Transverse colon (tissue), 4 donors: Measurements from ENCODE around the gene ZBTB1. TPM values are rescaled to one million over a fixed set of nuclear protein-coding genes. Genes with fewer than 3 reads are reported as not detected.

Source experiments
- DNase-seq: peaks from one replicate; pipeline ENCODE4 v3.0.0-alpha.2; 2019
- H3K27ac ChIP-seq, 4 donors: fragments of 200-600 bp; sonication (generic); 2 replicates each; pipeline ENCODE4 v1.5.1; 2016 to 2018; ENCODE audit warnings: inconsistent platforms in 4 of 4
- H3K27me3 ChIP-seq: fragments of 200-600 bp; sonication (generic); 2 replicates; pipeline ENCODE4 v1.5.1; 2017; ENCODE audit warnings: inconsistent platforms
- H3K36me3 ChIP-seq, 4 donors: fragments of 200-600 bp; sonication (generic); 2 replicates each; pipeline ENCODE4 v1.5.1; 2017 to 2019; ENCODE audit warnings: inconsistent platforms in 4 of 4
- H3K4me1 ChIP-seq, 4 donors: fragments of 200-600 bp; sonication (generic); 2 replicates each; pipeline ENCODE4 v1.5.1; 2017 to 2020; ENCODE audit warnings: inconsistent platforms in 4 of 4
- H3K4me3 ChIP-seq, 4 donors: fragments of 200-600 bp; sonication (generic); 1 replicate in 1 of 4; 2 replicates in 3 of 4; pipeline versions ENCODE4 v1.5.1 to v1.6.1; 2017 to 2019; ENCODE audit warnings: inconsistent platforms in 4 of 4
- H3K9me3 ChIP-seq, 2 donors: fragments of 200-600 bp; sonication (generic); 2 replicates each; pipeline ENCODE4 v1.5.1; 2017 to 2019; ENCODE audit warnings: inconsistent platforms in 2 of 2
- CTCF ChIP-seq, 5 experiments: fragments of 200-600 bp in 3 of 5; fragments of 450-650 bp in 2 of 5; sonication (generic) in 3 of 5; IDR thresholded peaks; 1 replicate in 2 of 5; 2 replicates in 3 of 5; pipeline ENCODE4 v1.5.1; 2016 to 2017; ENCODE audit warnings: antibody characterized with exemption in 5 of 5, inconsistent platforms in 3 of 5, mild to moderate bottlenecking in 2 of 5, moderate library complexity in 1 of 5
- EP300 ChIP-seq: sonication (generic); formaldehyde crosslinking; IDR thresholded peaks from one replicate; pipeline ENCODE4 v1.6.1; 2017; ENCODE audit warnings: antibody characterized with exemption, low read depth
- POLR2A ChIP-seq: fragments of 450-650 bp; IDR thresholded peaks from one replicate; pipeline ENCODE4 v1.6.1; 2016; ENCODE audit warnings: antibody characterized with exemption, mild to moderate bottlenecking, moderate library complexity
- POLR2AphosphoS5 ChIP-seq, 3 donors: sonication (generic); formaldehyde crosslinking; IDR thresholded peaks; one replicate each; pipeline ENCODE4 v1.6.1; 2016; ENCODE audit warnings: antibody characterized with exemption in 3 of 3
- WGBS, 2 donors: methylation state at CpG; one replicate each; pipeline ENCODE4 v1.1.5; 2018; ENCODE audit warnings: low coverage in 1 of 2; 5-methylcytosine and 5-hydroxymethylcytosine counted together
- in situ Hi-C, 4 donors: fragments of 200-750 bp; cut with MboI; loops; one replicate each; pipeline versions ENCODE4 v1.15.0 to v1.15.1; 2017; ENCODE audit warnings: low sequenced_read_pairs in 3 of 4, low pct_ligation_motif_present in 1 of 4, low pct_unique_long_range_greater_than_20kb in 1 of 4
- intact Hi-C: fragments of 100-400 bp; cut with DNase I; formaldehyde crosslinking; loops from one replicate; pipeline ENCODE4 v1.15.1; 2023; ENCODE audit warnings: low total_unique reads
- total RNA-seq, 4 donors: library from RNA; depleted of rRNA; stranded (reverse); fragments of >200 nt; gene quantifications; one replicate each; pipeline ENCODE4 v1.1.0, GENCODE V29; 2016

Gene ZBTB1
- total RNA-seq, 4 donors from 2014 or later: 18.3 to 51.4 (median 34.3) TPM

GRCh38 chr14:64503434-64504309, 898 bp upstream of the ZBTB1 start, which contains the start of gene ZBTB25:
Gene ZBTB25 (minus strand): TSS chr14:64503838. CDS start chr14:64490533, 13,305 bp downstream.
- DNase-seq: peak; percentile 91
- in situ Hi-C loops (no loop called here), intact Hi-C loops (no loop called here)
- WGBS, 2 donors: 2% methylated on average over 47 of the region's 87 CpGs; no CpG with 5 or more reads in 1 of the 2 donors
- Histone ChIP-seq H3K27ac (peak within 1 kb of the TSS; percentile 98 to 100 (median 100)), H3K36me3 (no peaks in the 10 kb centered on the region), H3K4me1 (peaks cover 11 to 67% (median 53%) of the 10 kb centered on the region in 4 donors), H3K9me3 (no peaks in the 10 kb centered on the region), H3K4me3 (peak within 1 kb of the TSS; percentile 71 to 92 (median 74)), H3K27me3 (no peaks in the 10 kb centered on the region)
- peak; percentile 68 to 93 (median 91) for TF ChIP-seq POLR2AphosphoS5 (IDR thresholded peaks at IDR 0.05)
- peak in 1 of 5 experiments; percentile 9 for TF ChIP-seq CTCF (IDR thresholded peaks at IDR 0.05)
- TF ChIP-seq EP300: no peak
- peak; percentile 92 for TF ChIP-seq POLR2A

- H3K4me1 ChIP-seq: peaks cover 11 to 69% (median 50%) of the 10 kb centered on the region in 4 donors
- peak; percentile 92 for DNase-seq
- in situ Hi-C loops (no loop called here), intact Hi-C loops (no loop called here)
- peak overlapping the region; percentile 98 to 100 (median 100) for H3K27ac ChIP-seq
- H3K36me3 ChIP-seq: no peaks in the 10 kb centered on the region
- no peaks in the 10 kb centered on the region for H3K9me3 ChIP-seq
- 0% methylated on average over 16 to 67 of the region's 68 CpGs for WGBS, 2 donors
- no peaks in the 10 kb centered on the region for H3K27me3 ChIP-seq
- peak overlapping the region; percentile 71 to 92 (median 74) for H3K4me3 ChIP-seq
- TF ChIP-seq POLR2AphosphoS5 (IDR thresholded peaks at IDR 0.05) (peak; percentile 6 to 54 (median 14)), POLR2A (no peak)
These were observed 576 bp downstream of the ZBTB1 start for GRCh38 chr14:64504897-64505794.

GRCh38 chr14:64506721-64507120, 2.2 kb downstream of the ZBTB1 start:
- Histone ChIP-seq H3K27ac (peak overlapping the region; percentile 98 to 100 (median 100)), H3K9me3 (no peaks in the 10 kb centered on the region), H3K36me3 (no peaks in the 10 kb centered on the region), H3K4me1 (peaks cover 6 to 70% (median 45%) of the 10 kb centered on the region in 4 donors), H3K27me3 (no peaks in the 10 kb centered on the region), H3K4me3 (peak overlapping the region in 1 of 4 donors; percentile 75)
- intact Hi-C loops (no loop called here), in situ Hi-C loops (no loop called here)
- no peak for DNase-seq
- WGBS, 2 donors: 23 to 32% methylated on average over 3 of the region's 3 CpGs
- no peak for TF ChIP-seq POLR2A
- TF ChIP-seq EP300: no peak
- TF ChIP-seq CTCF (IDR thresholded peaks at IDR 0.05): no peak
- no peak for TF ChIP-seq POLR2AphosphoS5 (IDR thresholded peaks at IDR 0.05)

- Histone ChIP-seq H3K36me3 (no peaks in the 10 kb centered on the region), H3K27me3 (no peaks in the 10 kb centered on the region), H3K4me3 (no peak overlapping the region), H3K27ac (peak overlapping the region; percentile 98 to 100 (median 100)), H3K9me3 (no peaks in the 10 kb centered on the region), H3K4me1 (peaks cover 0 to 68% (median 40%) of the 10 kb centered on the region in 4 donors)
- no peak for TF ChIP-seq POLR2AphosphoS5 (IDR thresholded peaks at IDR 0.05)
- TF ChIP-seq EP300: no peak
- TF ChIP-seq POLR2A: no peak
- no peak for TF ChIP-seq CTCF (IDR thresholded peaks at IDR 0.05)
- intact Hi-C loops: no loop called here
- DNase-seq: no peak
- WGBS, 2 donors: 56 to 62% methylated on average over 4 of the region's 4 CpGs
- in situ Hi-C loops: no loop called here
These were observed 3.0 kb downstream of the ZBTB1 start for GRCh38 chr14:64507376-64508156.
